Colon (tissue), 2 donors: ENCODE data around the gene IFT81.
"Not testable (repeated sequence)": the region's sequence is repeated elsewhere in the genome, so short reads cannot be mapped to it uniquely, and the experiment has no call there.

Experiments
- FAIRE-seq: peaks from 2 replicates; lab custom pipeline; 2012; peaks lifted over from hg19 to GRCh38; lab: Jason Lieb, UNC
- donor health status: control.
- donor health status: control.

IFT81 gene

GRCh38 chr12:110246636-110247339 lies 122.6 kb downstream of the IFT81 start:
- no peak for FAIRE-seq

GRCh38 chr12:110247340-110248095 lies 123.4 kb downstream of the IFT81 start:
- FAIRE-seq: no peak

GRCh38 chr12:110248096-110248447 lies 123.9 kb downstream of the IFT81 start:
- no peak for FAIRE-seq

GRCh38 chr12:110249105-110249504 lies 124.9 kb downstream of the IFT81 start:
- no peak for FAIRE-seq

GRCh38 chr12:110249716-110250225 lies 125.6 kb downstream of the IFT81 start:
- no peak for FAIRE-seq

- no peak for FAIRE-seq
These were observed 127.2 kb downstream of the IFT81 start for GRCh38 chr12:110251381-110251780.

GRCh38 chr12:110252716-110253115 lies 128.6 kb downstream of the IFT81 start:
- FAIRE-seq: no peak

- FAIRE-seq: no peak
These were observed 129.0 kb downstream of the IFT81 start for GRCh38 chr12:110253176-110253575.

GRCh38 chr12:110254971-110255540 lies 130.9 kb downstream of the IFT81 start:
- no peak for FAIRE-seq

- FAIRE-seq: not testable (repeated sequence)
These were observed 131.8 kb downstream of the IFT81 start for GRCh38 chr12:110255890-110256456.

GRCh38 chr12:110256780-110257431 lies 132.7 kb downstream of the IFT81 start:
- no peak for FAIRE-seq

- no peak for FAIRE-seq
These were observed 134.3 kb downstream of the IFT81 start for GRCh38 chr12:110258466-110258865.

- no peak for FAIRE-seq
These were observed 138.6 kb downstream of the IFT81 start for GRCh38 chr12:110262442-110263388.

- no peak for FAIRE-seq
These were observed 142.3 kb downstream of the IFT81 start for GRCh38 chr12:110266381-110266960.

GRCh38 chr12:110266980-110267620 lies 142.9 kb downstream of the IFT81 start:
- no peak for FAIRE-seq
